ENCODE data around the gene PRDM1. TPM values are rescaled to one million over a fixed set of nuclear protein-coding genes. Genes with fewer than 3 reads are reported as not detected.
A peak's percentile ranks its signal among the peaks of the same experiment; 100 is the strongest.

Gene PRDM1
- total and polyA plus RNA-seq, 10 donors = 2.2 to 63.7 (median 42.3) TPM

GRCh38 chr6:106141441-106142237, 55.5 kb downstream of the PRDM1 start:
- no peaks in the 10 kb centered on the region for H3K36me3 ChIP-seq
- no peak overlapping the region for H3K4me3 ChIP-seq
- H3K27me3 ChIP-seq (replicated peaks in 1 of 7) = no peaks in the 10 kb centered on the region
- peak overlapping the region in 7 of 8 donors; percentile 20 to 80 (median 68) for H3K27ac ChIP-seq
- no peak for DNase-seq
- intact Hi-C loops (cut with DNase I; ENCODE audit: low total_unique reads) = no loop called here
- 42 to 57% (median 50%) methylated on average over 9 of the region's 9 CpGs for WGBS, 5 donors
- TF ChIP-seq POLR2AphosphoS5 (IDR thresholded peaks at IDR 0.05) = no peak
- TF ChIP-seq POLR2A (IDR thresholded peaks at IDR 0.05) = no peak
- TF ChIP-seq, protein P1, sequence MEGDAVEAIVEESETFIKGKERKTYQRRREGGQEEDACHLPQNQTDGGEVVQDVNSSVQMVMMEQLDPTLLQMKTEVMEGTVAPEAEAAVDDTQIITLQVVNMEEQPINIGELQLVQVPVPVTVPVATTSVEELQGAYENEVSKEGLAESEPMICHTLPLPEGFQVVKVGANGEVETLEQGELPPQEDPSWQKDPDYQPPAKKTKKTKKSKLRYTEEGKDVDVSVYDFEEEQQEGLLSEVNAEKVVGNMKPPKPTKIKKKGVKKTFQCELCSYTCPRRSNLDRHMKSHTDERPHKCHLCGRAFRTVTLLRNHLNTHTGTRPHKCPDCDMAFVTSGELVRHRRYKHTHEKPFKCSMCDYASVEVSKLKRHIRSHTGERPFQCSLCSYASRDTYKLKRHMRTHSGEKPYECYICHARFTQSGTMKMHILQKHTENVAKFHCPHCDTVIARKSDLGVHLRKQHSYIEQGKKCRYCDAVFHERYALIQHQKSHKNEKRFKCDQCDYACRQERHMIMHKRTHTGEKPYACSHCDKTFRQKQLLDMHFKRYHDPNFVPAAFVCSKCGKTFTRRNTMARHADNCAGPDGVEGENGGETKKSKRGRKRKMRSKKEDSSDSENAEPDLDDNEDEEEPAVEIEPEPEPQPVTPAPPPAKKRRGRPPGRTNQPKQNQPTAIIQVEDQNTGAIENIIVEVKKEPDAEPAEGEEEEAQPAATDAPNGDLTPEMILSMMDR (IDR thresholded peaks at IDR 0.05 in 8 of 11, conservative IDR thresholded peaks at IDR 0.05 in 3 of 11) = no peak
- H3K4me1 ChIP-seq = peaks cover 0 to 45% (median 24%) of the 10 kb centered on the region in 6 donors
- no peaks in the 10 kb centered on the region for H3K9me3 ChIP-seq

GRCh38 chr6:106142876-106143431, 56.8 kb downstream of the PRDM1 start:
- H3K27ac ChIP-seq = peak overlapping the region in 5 of 8 donors; percentile 51 to 80 (median 71)
- H3K36me3 ChIP-seq = no peaks in the 10 kb centered on the region
- TF ChIP-seq POLR2AphosphoS5 (IDR thresholded peaks at IDR 0.05) (no peak), POLR2A (IDR thresholded peaks at IDR 0.05) (no peak)
- TF ChIP-seq, protein P1 (IDR thresholded peaks at IDR 0.05 in 8 of 11, conservative IDR thresholded peaks at IDR 0.05 in 3 of 11) = no peak
- peaks cover 0 to 45% (median 24%) of the 10 kb centered on the region in 6 donors for H3K4me1 ChIP-seq
- H3K4me3 ChIP-seq = no peak overlapping the region
- no peaks in the 10 kb centered on the region for H3K27me3 ChIP-seq (replicated peaks in 1 of 7)
- intact Hi-C loops (cut with DNase I; ENCODE audit: low total_unique reads) = no loop called here
- no peaks in the 10 kb centered on the region for H3K9me3 ChIP-seq
- 60 to 70% (median 66%) methylated on average over 2 of the region's 2 CpGs for WGBS, 5 donors
- no peak for DNase-seq

- Histone ChIP-seq H3K9me3 (no peaks in the 10 kb centered on the region), H3K27ac (peak overlapping the region in 3 of 8 donors; percentile 68 to 80 (median 71)), H3K4me1 (peaks cover 0 to 45% (median 24%) of the 10 kb centered on the region in 6 donors), H3K4me3 (no peak overlapping the region), H3K27me3 (replicated peaks in 1 of 7) (no peaks in the 10 kb centered on the region), H3K36me3 (no peaks in the 10 kb centered on the region)
- intact Hi-C loops (cut with DNase I; ENCODE audit: low total_unique reads) = no loop called here
- WGBS, 5 donors = 82 to 93% (median 85%) methylated on average over 11 to 12 of the region's 12 CpGs
- DNase-seq = no peak
- TF ChIP-seq POLR2AphosphoS5 (IDR thresholded peaks at IDR 0.05) = peak in 1 of 3 donors; percentile 7
- TF ChIP-seq, protein P1 (IDR thresholded peaks at IDR 0.05 in 8 of 11, conservative IDR thresholded peaks at IDR 0.05 in 3 of 11) = no peak
Observed at GRCh38 chr6:106143665-106144064, 57.5 kb downstream of the PRDM1 start.

- no peaks in the 10 kb centered on the region for H3K36me3 ChIP-seq
- no peak for DNase-seq
- intact Hi-C loops (cut with DNase I; ENCODE audit: low total_unique reads) = no loop called here
- no peak overlapping the region for H3K4me3 ChIP-seq
- TF ChIP-seq POLR2AphosphoS5 (IDR thresholded peaks at IDR 0.05) = no peak
- TF ChIP-seq, protein P1 (IDR thresholded peaks at IDR 0.05 in 8 of 11, conservative IDR thresholded peaks at IDR 0.05 in 3 of 11) = no peak
- no peak for TF ChIP-seq POLR2A (IDR thresholded peaks at IDR 0.05)
- H3K4me1 ChIP-seq = peaks cover 0 to 45% (median 24%) of the 10 kb centered on the region in 6 donors
- no peaks in the 10 kb centered on the region for H3K27me3 ChIP-seq (replicated peaks in 1 of 7)
- peak overlapping the region in 1 of 8 donors; percentile 41 for H3K27ac ChIP-seq
- no peaks in the 10 kb centered on the region for H3K9me3 ChIP-seq
- 55 to 69% (median 65%) methylated on average over 4 of the region's 4 CpGs for WGBS, 5 donors
Observed at GRCh38 chr6:106145144-106145543, 59.0 kb downstream of the PRDM1 start.
